Hematopoietic multipotent progenitor cell treated with erythropoietin and hydrocortisone succinate and interleukin-3 and kit ligand, for 17 days (in vitro differentiated cells): ENCODE measurements around the gene ALDH3B1.

Experiments
- DNase-seq: peaks from one replicate; pipeline ENCODE4 v3.0.0-alpha.2; 2015; ENCODE audit warnings: low spot score

The ALDH3B1 gene

DNA sequence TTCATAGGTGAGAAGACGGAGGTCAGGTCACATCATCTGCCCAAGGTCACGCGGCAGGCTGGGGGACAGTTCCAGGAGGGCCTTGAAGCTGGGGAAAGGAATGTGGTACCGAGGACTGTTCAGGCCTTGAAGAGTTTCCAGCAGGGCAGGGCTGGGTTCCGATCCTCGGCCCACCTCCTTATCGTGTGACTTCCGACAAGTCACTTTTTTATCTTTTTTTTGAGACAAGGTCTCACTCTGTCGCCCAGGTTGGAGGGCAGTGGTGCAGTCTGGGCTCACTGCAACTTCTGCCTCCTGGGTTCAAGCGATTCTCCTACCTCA, 21.0 kb downstream of the ALDH3B1 start:
- peak; percentile 50 for DNase-seq

GRCh38 chr11:68032003-68032402, 21.9 kb downstream of the ALDH3B1 start:
- no peak for DNase-seq

- DNase-seq, result no peak
These were observed 23.0 kb downstream of the ALDH3B1 start for GRCh38 chr11:68032997-68033707.

DNA sequence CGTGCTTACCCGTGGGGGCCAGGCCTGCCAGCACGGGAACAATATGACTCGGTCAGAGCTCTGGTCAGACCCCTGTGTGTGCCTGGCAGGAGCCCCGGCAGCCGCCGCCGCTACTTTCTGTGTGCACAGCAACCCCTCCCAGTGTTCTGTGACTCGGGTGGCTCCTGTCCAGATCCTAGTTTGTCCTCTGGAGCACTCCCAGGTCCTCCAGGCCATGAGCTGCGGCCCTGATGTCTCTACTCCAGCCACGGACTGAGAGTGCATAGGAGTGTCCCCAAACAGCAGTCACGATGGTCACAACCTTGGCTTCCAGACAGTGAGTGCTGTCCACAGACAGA, 23.6 kb downstream of the ALDH3B1 start:
- DNase-seq, result no peak

- DNase-seq, result no peak
These were observed 25.2 kb downstream of the ALDH3B1 start for GRCh38 chr11:68035266-68035876.

DNA sequence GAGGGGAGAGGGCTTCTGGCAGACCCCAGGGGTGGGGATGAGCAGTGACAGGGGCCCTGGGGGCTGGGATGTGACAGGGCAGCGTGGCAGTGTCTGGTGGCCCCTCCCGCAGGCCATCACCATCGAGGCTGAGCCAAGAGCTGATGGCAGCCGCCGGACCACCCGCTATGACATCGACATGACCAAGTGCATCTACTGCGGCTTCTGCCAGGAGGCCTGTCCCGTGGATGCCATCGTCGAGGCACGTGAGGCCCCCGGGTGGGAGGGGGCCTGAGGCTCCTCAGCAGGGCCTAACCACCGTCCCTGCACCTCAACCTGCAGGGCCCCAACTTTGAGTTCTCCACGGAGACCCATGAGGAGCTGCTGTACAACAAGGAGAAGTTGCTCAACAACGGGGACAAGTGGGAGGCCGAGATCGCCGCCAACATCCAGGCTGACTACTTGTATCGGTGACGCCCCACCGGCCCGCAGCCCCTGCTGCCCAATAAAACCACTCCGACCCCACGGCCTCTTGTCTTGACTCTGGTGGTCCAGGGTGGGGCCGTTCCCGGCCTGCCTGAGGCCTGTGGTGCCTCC, 26.1 kb downstream of the ALDH3B1 start:
- no peak for DNase-seq

DNA sequence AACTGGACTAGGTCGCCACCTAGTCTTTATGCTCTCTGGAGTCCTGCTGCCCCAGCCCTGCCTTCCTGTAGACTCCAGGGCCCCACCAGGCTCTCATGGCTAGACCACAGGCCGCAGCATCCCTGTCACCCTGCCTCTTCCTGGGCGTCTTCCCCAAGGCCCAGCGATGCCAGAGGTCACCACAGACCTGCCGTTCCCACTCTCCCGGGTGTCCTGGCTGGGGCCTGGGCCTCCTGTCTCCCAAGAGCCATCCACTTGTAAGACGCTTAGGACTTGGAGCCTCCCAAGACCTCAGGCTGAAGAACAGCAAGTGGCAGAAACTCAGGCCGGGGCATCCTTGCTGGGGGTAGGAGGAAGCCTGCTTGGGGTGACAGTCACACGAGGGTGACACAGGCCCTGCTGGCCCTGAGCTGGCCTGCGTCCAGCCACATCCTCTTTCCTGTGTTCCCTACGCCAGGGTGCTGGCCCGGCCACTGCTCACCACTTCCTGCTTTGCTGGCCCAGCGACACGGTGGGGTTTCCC, 26.7 kb downstream of the ALDH3B1 start:
- no peak for DNase-seq

DNA sequence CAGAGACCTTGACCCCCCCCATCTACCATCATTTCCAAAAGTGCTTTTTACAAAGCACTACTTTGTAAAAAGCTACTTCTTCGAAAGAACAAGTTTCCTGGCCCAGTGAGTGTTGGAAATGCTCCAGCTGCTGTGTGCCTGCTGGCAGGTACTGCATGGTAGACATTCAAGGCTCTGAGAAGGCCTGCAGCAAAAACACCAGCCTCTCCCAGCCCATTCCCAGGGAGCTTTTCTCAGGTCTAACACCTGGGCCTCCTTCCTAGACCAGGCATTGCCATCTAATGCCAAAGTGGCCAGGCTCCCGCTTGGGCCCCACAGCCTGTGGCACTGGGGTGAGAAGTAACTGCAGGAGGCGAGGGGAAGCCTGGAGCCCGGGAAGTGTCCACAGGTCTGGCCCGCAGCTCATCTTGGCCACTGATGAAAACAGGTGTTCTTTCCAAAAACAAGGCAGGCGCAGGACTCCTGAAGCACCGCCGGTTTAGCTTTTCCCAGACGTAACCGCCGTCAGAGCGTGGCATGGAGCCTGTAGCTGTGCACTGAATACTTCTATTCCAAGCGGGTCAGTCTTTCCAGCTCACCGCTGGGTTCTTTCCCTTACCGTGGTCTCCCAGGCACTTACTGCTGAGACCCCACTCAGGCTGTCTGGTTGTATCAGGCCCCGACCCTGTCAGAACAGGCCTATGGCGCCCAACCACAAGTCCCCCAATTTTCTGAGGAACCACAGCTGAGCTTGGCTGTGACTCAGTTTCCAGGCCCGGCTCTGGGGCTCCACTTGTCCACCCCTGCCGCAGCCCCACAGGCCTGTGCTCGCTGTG, 27.5 kb downstream of the ALDH3B1 start:
- DNase-seq, result no peak

- DNase-seq, result no peak
These were observed 28.1 kb downstream of the ALDH3B1 start for GRCh38 chr11:68038226-68038717.

DNA sequence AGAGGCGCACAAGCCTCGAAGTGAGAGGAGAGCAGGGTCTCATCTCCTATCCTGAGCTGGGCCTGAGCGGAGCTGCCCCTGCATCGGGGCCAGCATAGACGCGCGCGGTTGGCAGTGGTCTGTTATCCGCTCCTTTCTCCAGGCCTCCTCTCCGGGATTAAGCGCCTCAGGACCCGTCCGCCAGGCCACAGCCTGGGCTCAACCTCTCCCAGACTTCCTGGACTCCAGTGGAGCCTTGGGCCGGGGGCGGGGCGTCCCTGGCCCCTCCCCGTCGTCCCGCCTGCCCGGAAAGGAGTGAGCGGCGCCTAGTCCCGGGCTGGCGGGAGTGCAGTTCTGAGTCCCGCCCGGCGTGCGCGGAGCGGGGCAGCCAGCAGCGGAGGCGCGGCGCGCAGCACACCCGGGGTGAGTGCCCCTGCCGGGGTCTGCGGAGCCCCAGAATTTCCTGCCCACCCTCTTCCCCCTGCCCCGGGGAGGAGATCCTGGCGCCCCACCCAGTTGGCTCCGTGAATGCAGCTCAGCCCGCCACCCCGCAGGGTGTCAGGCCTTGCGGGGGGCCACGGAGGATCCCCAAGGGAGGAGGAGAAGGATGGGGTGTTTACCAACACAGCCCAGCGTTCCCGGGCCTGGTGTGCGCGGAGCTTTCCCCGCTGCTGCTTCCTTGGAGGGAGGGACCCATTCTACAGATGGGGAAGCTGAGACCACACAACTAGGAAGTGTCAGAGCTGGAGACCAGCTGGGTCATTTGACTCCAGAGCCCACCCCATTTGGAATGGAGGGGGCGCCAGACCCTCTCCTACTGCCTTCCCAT, 28.8 kb downstream of the ALDH3B1 start, which contains the start of gene TCIRG1:
TSS of gene TCIRG1 (plus strand) at position 308 of the 808 bp plus-strand sequence. CDS start 2,247 bp downstream, outside the sequence.
- DNase-seq, result peak; percentile 69

GRCh38 chr11:68039526-68040086, 29.5 kb downstream of the ALDH3B1 start:
- DNase-seq, result no peak

DNA sequence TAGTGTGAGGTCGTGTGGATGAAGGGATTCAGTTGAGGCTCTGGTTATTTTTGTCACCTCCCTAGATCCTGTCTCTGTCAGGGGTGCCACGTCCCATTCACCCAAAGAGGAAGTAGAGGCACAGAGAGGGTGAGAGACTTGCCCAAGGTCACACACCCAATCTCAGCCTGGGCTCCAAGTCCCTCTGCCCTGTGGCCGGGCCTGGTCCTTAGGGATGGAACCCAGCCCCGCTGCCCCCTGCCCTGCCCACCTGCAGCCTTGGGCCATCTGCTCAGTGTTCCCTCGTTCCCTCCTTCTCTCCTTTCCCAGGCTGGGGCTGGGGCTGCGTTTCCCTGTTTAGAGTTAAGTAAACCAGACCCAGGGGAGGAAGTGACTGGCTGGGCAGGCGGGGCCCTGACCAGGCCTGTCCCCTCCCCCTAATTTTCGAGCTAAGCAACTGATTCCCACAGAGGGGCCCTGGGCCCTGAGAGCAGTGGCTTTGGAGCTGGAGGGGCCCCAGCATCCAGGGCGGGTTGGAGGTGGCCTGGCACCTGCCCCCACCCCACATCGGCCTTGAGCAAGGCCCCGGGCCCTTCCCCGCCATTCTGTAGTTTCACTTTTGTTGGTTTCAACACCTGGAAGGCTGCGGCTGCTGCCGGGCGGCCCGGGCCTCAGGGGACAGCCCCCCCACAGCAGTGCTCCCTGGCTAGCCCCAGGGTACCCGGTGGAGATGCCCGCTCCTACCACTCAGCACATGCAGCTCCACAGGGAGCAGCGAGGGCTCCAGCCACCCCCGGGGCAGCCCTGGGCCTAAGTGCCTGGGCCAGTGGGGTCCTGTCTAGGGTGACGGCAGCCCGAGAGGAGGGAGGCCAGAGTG, 30.2 kb downstream of the ALDH3B1 start:
- DNase-seq, result no peak

GRCh38 chr11:68040957-68041591, 30.9 kb downstream of the ALDH3B1 start:
- DNase-seq, result no peak

DNA sequence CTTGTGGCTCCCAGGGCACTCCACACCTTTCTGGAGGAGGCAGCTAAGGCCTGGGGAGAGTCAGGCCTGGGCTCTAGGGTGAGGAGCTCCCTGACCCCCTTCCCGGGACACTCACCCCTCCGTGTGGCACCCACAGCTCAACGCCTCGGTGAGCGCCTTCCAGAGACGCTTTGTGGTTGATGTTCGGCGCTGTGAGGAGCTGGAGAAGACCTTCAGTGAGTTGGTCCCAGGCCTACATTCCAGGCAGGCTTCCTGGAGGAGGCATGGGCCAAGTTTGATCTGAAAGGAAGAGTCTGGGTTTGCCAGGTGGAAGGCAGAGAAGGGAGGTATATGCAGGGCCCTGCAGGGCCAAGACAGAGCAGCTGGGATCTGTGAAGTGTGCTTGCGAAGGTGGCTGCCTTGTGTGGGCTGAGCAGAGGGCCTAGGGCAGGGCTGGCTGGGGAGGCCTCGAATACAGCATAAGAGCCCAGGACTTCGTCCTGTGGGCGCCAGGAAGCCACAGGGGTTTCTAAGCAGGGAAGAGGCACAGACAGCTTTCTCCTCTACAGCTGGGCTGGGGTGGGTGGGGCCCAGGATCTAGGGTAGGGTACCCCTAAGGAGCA, 31.6 kb downstream of the ALDH3B1 start:
- no peak for DNase-seq

- DNase-seq, result no peak
These were observed 32.3 kb downstream of the ALDH3B1 start for GRCh38 chr11:68042219-68043028.

DNA sequence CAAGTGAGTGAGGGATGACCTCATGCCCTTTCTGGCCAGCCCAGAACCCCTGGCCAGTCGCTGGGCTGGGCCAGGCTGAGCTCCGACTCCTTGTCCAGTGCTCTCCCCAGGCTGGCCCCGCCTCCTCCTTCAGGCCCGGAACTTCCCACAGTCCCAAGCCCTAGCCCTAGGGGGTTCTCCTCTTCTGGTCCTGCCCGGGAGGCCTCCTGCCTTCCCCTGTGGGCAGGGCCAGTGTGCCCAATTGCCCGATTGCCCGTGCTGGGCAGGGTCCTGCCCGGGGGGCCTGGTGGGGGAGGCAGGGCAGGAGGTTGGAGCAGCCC, 32.9 kb downstream of the ALDH3B1 start:
- no peak for DNase-seq

DNA sequence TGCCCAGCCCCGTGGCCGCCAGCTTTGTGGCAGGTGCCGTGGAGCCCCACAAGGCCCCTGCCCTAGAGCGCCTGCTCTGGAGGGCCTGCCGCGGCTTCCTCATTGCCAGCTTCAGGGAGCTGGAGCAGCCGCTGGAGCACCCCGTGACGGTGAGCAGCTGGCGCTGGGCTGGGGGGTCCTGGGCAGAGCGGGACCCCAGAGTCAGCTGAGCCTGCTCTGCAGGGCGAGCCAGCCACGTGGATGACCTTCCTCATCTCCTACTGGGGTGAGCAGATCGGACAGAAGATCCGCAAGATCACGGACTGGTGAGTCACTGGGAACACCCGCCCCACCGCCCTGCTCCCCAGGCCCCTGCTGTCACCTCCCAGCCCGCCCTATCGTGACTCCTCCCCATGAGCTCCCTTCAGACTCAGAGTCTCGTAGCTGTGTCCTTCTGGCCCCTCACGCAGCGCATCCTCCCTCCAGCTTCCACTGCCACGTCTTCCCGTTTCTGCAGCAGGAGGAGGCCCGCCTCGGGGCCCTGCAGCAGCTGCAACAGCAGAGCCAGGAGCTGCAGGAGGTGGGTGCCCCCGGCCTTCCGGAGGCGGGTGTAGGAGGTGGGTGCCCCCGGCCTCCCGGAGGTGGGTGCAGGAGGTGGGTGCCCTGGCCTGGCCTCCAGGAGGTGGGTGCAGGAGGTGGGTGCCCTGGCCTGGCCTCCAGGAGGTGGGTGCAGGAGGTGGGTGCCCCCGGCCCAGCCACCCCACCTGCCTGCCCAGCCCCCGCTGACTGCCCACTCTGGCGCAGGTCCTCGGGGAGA, 33.4 kb downstream of the ALDH3B1 start:
- peak; percentile 18 for DNase-seq
